GM19324 (cell line): ENCODE data around the gene MRPS34.
"Not testable (repeated sequence)": the region's sequence is repeated elsewhere in the genome, so short reads cannot be mapped to it uniquely, and the experiment has no call there.

Experiments used
- ATAC-seq: cut with Tn5 transposase; IDR thresholded peaks from one replicate; pipeline ENCODE4 v1.9.1; 2021; ENCODE audit warnings: mild to moderate bottlenecking, moderate library complexity; ENCODE audit not compliant: unreplicated experiment, low FRiP score

MRPS34 gene

DNA sequence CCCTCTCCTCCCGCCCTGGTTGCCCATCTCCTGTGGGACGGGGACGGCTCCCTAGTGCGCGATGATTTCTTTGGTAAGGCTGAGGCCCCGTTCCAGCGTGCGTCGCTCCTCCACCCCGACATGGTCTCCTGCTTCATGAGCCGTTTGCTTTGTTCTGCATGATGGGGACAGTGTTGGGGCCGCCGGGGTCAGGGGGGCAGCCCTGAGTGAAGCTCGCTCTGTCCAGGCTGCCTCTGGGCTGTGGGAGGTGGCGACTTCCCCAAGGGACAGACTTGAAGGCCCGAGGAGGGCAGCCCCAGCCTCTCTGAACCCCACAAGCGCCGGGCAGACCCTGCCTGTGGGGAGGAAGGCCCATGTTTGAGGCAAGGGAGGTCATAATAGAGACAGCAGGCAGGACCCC is 14.0 kb downstream of the MRPS34 start:
- ATAC-seq = no peak

DNA sequence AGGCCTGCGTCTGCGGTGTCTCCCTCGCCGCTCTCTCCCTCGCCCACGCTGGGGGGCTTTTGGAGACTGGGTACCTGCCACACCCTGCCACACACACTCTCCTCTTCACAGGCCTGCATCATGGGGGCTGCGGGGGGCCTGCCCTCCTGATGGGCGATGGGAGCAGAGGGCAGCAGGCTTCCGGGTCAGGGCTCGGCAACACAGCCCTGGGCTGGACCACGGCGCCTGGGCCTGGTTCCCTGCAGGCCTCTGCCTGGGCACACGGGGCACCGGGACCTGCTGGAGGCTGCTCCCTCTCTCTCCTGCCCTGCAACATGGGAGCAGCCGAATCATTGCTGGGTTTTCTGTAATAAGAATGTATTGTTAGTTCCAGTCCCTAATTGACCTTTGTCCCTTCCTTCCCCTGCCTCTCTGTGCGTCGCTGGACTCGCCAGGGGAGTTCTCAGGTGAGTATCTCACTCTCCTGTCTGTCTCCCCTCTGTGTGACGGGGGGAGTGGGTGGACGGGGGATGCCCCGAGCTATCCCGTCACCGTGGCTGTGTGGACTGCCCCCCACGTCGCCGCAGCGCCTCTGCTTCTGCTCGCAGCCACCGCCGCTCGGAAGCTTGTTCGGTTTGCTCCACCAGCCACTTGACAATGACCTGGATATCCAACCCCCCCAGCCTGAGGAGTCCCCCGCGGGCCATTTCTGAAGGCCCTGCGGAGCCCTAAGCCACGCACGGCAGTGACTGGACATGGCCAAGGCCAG is 15.0 kb downstream of the MRPS34 start:
- ATAC-seq = no peak

DNA sequence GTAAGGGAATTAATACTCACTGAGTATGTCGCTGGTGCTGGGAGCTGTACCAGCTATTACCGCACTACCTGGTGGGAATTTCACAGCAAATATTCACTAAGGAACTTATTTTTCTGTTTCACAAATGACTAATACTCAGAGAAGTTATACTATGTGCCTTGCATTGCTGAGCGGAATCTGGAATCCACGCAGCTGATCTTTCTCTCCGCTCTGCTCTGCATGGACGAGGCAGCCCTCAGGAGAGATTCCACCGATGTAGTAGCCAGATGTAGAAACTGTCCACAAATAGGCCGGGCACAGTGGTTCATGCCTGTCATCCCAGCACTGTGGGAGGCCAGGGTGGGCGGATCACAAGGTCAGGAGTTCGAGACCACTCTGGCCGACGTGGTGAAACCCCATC is 18.7 kb downstream of the MRPS34 start:
- no peak for ATAC-seq

DNA sequence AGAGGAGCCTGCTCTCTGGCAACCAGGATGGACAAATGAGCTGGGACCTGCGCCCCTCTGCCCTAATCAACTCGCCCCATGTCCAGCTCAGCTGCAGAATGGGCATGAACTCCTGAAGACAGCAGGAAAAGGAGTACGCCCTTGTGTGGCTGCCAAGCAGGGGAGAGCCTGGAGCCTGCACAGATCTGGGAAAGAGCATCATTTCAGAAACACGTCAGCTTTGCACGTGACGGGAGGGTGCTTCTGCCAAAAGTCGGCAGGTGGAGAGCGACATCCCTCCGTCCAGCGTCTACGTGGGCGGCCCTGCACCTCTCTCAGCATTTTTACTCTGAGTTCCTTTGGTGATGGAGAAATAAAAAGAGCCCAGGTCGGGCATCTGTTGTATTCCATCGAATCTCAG is 20.1 kb downstream of the MRPS34 start:
- ATAC-seq = no peak

DNA sequence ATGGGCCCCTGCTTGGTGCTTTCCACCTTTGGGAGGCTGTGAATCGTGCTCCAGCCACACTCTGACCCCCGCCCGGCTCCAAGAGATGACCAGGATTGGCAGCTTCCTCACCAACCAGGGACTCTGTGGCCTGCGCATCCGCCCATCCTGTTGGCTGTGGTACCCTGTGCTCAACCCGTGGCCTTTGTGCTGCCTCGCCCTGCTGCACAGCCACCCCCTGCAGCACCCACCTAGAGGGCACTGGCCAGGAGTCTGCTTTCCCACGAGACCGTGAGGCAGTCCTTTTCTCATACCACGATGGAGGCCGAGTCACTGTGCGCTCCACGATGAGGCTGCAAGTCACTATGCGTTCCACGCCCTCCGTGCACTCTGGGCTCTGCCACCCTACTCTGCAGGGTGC is 21.0 kb downstream of the MRPS34 start:
- ATAC-seq = no peak

DNA sequence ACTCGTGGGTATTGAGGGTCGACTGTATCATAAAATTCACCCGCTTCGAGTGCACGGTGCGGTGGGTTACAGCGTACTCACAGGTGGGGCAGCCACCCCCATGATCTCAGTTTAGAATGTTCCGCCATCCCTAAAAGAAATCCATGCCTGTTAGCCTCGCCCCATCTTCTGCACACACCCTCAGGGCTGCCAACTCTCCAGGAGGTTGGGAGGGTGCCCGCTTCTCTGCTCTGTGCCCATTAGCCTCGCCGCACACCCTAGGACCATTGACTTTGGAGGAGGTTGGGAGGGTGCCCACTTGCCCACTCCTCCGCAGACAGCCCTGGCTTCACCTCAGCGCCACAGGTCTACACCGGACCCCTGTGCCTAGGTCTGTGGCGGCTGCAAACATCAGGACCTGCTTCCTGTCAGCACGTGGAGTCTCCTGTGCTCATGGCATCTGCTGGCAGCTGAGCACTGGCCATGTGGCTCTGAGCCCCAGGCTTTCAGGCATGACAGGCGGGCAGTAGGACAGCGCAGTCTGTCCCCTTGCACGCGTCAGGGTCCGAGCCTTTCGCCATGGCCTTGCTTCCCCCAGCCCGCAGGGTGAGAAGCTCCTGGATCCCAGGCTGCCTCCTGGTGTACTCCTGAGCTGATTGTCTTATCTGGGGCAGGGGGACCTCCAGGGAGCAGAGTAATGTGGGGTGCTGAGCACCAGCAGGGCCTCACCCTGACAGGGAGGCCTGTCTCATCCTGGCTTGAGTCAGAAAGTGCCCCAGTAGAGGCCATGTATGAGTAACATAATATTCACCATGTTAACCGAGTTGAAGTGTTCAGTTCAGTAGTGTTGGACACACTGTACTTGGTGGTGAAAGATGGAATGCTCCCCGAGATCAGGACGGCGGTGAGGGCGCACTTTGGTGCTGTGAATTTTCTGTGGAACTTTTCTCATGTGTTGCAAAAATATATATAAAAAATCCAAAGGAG is 23.5 kb downstream of the MRPS34 start:
- no peak for ATAC-seq

DNA sequence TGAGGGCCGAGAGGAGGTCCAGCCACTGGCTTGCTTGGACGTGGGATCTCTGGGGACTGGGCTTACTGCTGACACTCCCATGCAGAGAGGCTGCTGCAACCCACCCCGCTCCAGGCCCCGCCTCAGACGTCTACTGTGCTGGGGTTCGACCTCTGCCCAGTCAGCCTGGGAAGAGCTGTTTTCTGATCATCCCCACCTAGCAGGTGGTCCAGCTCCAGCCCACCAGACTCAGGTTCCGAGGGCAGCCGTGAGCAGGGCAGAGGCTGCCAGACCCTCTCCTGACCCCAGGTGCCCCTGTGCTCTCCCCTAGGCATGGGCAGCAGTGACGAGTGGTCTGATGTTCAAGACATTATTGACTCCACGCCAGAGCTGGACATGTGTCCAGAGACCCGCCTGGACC is 25.0 kb downstream of the MRPS34 start:
- ATAC-seq = no peak

DNA sequence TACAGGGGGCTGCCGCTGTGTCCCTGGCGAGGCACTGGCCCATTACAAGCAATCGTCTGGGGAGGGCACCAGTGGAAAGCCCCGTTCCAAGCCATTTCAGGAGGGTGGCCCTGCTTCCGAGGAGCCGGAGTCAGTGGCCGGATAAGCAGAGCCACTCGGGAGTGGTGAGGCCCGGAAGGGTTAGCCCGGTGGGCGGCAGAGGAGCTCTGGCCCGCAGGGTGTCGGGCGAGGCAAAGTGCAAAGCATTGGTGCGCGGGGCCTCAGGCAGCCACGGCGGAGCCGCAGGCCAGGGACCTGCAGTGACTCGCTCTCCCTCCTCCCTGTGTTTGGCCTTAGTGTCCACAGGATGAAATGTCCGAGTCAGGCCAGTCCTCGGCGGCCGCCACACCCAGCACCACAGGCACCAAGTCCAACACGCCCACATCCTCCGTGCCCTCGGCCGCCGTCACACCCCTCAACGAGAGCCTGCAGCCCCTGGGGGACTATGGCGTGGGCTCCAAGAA is 26.2 kb downstream of the MRPS34 start:
- ATAC-seq = no peak

DNA sequence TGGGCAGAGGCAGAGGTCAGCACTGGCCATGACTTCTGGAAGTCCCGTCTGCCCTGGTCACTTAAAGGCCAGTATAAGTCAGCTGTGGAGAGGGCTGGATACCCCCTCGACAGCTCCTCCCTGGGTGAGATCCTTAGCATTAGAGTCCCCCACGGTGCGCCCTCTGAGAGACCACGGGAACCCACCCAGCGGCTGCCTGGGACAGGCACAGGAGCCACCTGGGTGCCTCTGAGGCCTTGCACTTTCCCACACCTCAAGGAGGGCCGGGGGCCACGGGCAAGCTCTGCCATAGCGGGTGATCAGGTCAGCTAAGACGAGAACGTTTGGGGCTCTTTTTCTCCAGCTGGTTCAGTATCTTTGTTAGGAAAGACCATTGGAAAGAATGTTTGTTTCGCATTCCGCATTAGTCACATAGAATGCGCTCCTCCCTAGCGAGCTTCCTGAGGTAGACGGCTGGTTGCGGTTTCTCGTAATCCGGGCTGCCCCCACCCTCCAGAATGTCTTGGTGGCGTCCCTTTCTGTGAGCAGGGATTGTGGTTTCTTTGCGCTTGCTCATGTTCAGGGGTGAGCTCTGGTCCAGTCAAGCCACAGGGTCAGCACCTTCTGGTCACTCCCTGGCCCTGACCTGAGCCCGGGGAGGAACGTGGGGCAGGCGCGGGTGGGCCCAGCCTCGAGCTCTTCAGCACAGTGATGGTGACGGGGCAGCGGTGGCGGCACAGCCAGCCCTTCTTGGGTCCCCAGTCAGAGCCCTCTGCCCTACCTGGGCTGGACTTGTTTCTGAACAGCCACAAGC is 26.8 kb downstream of the MRPS34 start:
- no peak for ATAC-seq

DNA sequence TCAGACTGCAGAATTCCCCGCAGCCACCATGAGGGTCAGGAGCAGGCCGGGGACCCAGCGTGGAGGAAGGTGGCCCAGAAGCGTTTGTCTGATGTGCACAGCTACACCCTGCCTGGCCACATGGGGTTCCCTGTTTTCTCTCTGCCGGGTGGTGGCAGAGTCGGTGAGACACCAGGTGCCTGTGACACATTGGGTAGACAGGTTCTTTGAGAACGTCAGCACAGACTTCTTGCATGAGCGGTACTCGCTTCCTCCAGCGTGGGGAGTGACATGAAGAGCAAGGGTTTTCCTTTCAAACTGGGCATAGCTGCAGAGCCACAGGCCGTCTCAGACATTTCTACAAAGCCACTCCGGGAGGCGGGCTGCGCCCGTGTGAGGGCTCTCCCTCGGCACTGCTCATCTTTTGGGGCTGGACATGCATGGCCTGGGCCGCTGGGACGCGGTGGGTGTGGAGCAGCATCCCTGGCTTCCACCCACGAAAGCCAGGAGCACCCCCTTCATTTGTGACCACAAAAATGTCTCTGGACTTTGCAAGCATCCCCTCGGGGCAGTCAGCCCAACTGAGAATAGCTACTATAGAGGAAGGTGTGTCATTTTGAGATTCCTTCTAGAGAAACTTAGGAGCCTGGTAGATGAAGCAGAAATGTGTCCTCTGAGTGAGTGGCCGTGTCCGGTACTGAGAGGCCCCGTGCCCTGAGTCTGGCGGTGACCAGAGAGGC is 27.6 kb downstream of the MRPS34 start:
- no peak for ATAC-seq

DNA sequence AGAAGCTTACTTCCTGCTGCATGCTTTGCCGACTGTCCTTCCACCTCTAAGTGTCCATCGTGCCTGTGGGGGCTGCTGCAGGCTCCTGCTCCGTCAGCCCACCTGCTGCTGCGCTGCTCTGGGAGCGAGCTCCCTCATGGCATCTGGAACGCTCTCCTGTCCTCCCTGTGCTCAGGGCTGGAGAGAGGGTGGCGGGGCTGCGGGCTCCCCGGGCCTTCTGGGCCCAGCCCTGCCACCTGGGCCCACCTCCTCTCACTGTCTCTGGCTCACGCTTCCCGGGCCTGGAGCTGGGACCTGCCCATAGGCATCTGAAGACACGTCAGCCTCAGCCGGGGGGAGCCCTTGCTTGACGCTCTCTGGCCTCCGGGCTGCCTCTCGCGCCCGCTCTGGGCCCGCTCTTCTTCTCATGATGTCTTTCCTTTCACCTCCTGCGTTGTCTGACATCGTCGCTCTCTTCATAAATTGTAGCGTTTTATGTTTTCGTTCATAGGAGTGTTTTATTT is 28.5 kb downstream of the MRPS34 start:
- ATAC-seq = no peak

DNA sequence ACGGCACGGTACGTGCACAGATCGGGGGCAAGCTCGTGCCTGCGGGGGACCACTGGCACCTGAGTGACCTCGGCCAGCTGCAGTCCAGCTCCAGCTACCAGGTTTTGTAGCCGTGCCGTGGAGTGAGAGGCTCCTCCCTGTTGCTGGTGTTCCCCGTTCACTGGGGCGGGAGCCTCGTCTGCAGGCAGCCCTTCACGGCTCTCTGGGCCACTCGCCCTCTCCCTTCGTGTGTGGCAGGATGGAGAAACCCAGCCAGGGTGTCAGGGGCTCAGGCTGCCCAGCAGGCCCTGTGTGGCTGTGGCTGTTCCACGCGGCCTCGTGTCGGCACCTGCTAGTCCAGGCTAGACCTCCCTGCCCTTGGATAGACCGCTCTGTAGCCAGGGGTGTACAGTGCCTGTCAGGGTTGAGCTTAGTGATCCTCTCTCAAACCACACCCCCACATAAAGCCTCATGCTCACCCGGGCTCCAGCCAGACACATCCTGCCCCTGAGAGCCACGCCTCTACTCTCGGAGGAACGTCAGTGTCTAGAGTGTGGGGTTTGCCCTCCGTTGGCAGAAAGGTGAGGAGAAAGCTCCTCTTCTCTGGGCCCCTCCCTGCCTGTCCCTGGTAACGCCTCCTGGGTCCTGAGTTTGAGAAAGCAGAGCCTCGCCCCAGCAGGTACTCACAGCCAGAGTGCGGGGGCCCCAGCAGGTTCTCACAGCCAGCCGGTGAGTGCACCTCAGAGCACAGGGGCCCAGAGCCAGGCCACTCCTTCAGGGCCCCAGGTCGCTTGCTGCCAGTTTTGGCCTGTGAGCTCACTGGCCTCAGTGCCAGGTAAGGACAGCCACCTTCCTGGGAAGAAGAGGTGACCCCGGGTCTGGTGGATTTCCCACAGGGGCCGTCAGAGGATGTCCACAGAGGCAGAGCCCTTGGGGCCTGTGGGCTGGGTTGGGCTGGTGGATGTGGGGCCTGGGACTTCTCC is 29.3 kb downstream of the MRPS34 start:
- ATAC-seq = no peak

DNA sequence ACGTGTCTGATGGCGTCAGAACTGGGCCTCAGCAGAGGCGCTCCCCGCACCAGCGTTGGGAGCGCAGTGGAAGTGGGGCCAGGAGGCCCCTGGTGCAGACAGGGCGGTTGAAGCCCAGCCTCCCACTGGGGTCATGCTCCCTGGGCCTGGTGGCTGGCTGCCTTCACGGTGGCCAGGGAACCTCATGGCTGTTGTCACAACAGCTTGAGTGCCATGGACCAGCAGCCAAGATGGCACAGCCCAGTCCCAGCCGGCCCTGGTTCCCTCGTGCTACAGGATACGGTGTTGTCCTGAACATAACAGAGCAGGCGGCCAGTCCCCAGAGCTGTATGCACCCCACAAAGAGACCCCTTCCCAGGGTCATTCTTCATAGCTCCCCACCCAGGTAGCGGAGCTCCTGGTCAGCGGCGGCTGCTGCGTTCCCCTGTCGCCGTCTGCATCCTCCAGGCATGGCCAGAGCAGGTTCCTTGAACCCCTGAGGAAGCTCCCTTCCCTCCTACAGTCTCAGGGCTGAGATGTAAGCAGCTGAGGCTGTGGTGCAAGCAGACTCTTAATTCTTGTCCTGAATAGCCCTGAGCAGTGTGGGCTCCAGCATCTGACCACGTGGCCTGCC is 31.3 kb downstream of the MRPS34 start:
- ATAC-seq = no peak

DNA sequence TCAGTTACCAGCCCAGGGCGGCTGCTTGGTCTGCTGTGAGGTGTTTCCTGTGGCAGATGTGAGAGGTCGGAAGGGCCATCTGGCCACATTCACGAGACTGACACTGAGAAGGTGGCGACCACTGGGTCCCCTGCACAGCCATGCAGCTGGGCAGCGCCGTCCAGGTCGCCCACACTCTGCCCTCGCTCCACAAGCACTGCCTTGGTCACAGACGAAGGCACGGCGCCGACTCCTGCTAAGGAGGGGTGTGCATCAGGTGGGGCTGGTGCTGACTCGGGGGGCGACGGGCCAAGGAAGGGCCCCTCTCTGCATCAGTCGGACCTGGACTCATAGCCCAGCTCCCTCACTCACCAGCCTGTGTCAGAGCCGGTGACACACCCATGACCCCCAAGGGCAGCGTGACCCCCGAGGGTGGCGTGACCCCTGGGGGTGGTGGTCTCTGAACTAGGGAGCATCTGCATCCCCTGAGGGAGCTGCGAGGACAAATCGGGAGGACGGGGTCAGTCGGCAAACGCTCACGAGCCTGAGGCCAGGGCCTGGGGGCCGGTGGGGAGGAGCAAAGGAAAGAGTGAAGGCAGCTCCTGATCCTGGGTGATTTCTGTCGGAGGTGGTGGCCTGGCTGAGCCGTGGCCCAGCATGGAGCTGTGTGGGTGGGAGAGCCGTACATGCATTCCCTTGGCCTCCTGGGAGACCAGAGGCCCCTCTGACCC is 32.0 kb downstream of the MRPS34 start:
- no peak for ATAC-seq

DNA sequence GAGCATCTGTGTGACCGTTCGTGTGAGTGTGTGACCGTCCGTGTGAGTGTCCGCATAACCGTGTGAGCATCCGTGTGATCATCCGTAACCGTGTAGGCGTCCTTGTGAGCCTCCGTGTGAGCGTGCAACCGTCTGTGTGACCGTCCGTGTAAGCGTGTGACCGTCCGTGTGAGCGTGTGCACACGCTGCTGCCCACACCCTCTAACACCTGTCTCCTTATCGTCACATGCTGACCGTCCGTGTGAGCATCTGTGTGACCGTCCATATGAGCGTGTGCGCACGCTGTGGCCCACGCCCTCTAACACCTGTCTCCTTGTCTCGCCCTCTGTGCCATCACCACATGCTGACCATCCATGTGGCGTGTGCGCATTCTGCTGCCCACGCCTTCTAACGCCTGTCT is 32.7 kb downstream of the MRPS34 start:
- ATAC-seq = no peak

DNA sequence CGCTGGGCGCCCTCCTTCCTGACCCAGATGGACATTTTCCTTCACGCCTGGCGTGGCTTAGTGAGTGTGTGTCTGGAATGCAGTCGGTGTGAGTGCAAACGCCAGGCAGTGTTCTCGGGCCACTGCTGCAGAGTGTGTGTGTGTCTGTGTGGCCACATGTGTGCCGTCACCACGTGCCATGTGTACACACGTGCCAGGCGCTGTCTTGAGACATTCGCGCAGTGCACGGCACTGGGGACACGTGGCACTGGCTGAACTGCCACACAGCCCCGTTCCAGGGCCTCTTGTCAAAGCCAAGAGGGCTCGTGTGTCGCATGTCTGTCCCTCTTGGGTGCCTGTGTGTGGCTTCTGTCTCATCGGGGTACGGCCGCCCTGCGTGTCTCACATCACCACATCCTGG is 38.1 kb downstream of the MRPS34 start:
- ATAC-seq = no peak

DNA sequence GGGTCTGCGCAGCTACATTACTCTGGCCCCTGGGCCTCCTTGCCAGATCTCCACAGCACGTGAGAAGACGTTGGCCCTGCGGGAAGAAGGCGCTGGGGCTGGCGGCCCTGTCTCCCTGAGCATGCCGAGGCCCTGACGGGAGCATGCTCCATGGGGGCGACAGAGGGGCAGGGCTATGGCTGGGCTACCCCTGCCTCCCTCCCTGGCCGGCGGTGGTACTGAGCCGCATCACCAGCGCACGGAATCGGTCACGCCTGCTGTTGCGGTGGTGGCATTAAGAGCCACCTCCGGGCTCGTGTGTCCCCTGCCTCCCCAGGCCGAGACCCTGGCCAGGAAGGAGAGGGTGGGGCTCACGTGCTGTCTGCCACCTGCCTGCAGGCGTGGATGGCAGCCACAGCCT is 38.8 kb downstream of the MRPS34 start:
- no peak for ATAC-seq

DNA sequence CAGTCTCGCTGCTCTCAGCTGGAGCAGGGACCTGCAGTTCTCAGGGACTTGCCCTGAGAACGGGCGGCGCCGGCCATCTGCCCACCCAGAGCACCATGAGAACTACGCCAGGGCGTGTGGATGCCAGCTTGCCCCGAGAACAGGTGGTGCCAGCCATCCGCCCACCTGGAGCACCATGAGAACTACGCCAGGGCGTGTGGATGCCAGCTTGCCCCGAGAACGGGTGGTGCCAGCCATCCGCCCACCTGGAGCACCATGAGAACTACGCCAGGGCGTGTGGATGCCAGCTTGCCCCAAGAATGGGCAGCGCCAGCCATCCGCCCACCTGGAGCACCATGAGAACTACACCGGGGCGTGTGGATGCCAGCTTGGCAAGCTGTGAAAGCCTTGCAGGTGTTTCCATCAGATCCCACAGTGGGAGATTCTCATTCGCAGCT is 40.4 kb downstream of the MRPS34 start:
- ATAC-seq = not testable (repeated sequence)
